Measurements from ENCODE around the gene PUSL1.

PUSL1 gene

GRCh38 chr1:1342061-1342562 is 33.7 kb downstream of the PUSL1 start:
- no peak for DNase-seq

- DNase-seq, result no peak
Observed at GRCh38 chr1:1342584-1343115, 34.3 kb downstream of the PUSL1 start.

- DNase-seq, result no peak
Observed at GRCh38 chr1:1343811-1344421, 35.5 kb downstream of the PUSL1 start.

- DNase-seq, result peak; percentile 4
Observed at GRCh38 chr1:1344655-1345361, 36.4 kb downstream of the PUSL1 start.

GRCh38 chr1:1345384-1345783 is 37.0 kb downstream of the PUSL1 start:
- DNase-seq, result no peak

- no peak for DNase-seq
Observed at GRCh38 chr1:1345860-1346500, 37.6 kb downstream of the PUSL1 start.

GRCh38 chr1:1346501-1346890 is 38.1 kb downstream of the PUSL1 start:
- DNase-seq, result no peak

- DNase-seq, result no peak
Observed at GRCh38 chr1:1347026-1347595, 38.7 kb downstream of the PUSL1 start.

- DNase-seq, result no peak
Observed at GRCh38 chr1:1347663-1348419, 39.4 kb downstream of the PUSL1 start.

- DNase-seq, result peak; percentile 48
Observed at GRCh38 chr1:1348420-1349255, 40.2 kb downstream of the PUSL1 start.

- peak; percentile 68 for DNase-seq
Observed at GRCh38 chr1:1349256-1350012, 41.0 kb downstream of the PUSL1 start, which contains the start of gene DVL1. TSS of gene DVL1 (minus strand) at chr1:1349418. CDS start at chr1:1349065, 353 bp downstream.

GRCh38 chr1:1351511-1352427 is 43.4 kb downstream of the PUSL1 start:
- DNase-seq, result no peak

GRCh38 chr1:1352786-1353388 is 44.5 kb downstream of the PUSL1 start:
- DNase-seq, result no peak

- DNase-seq, result no peak
Observed at GRCh38 chr1:1353389-1354151, 45.2 kb downstream of the PUSL1 start.

GRCh38 chr1:1354271-1355247 is 46.2 kb downstream of the PUSL1 start:
- DNase-seq, result no peak

- DNase-seq, result no peak
Observed at GRCh38 chr1:1355416-1355815, 47.0 kb downstream of the PUSL1 start.

GRCh38 chr1:1356166-1356795 is 47.9 kb downstream of the PUSL1 start:
- DNase-seq, result no peak
